HepG2 (cell line): ENCODE data around the gene ZNF514. TPM values are rescaled to one million over a fixed set of nuclear protein-coding genes. Genes with fewer than 3 reads are reported as not detected.

ENCODE experiments used
- CAMTA2 ChIP-seq: sonication (generic); formaldehyde crosslinking; IDR thresholded peaks from 2 replicates; pipeline ENCODE4 v1.4.0; 2020; ENCODE audit warnings: mild to moderate bottlenecking, missing genetic modification reagents, borderline replicate concordance
- CHD4 ChIP-seq: fragments of 200-600 bp; sonication (generic); IDR thresholded peaks from 2 replicates; pipeline ENCODE4 v1.7.0; 2017; ENCODE audit warnings: mild to moderate bottlenecking, low read length, borderline replicate concordance
- GTF3A ChIP-seq: sonication (generic); formaldehyde crosslinking; conservative IDR thresholded peaks from 2 replicates; pipeline ENCODE4 v1.4.0; 2020; ENCODE audit warnings: mild to moderate bottlenecking, missing genetic modification reagents
- HHEX ChIP-seq: IDR thresholded peaks from 2 replicates; pipeline ENCODE4 v1.6.1; 2016; ENCODE audit warnings: control low read depth
- HNRNPLL ChIP-seq: fragments of 200-400 bp; formaldehyde crosslinking; IDR thresholded peaks from 2 replicates; pipeline ENCODE4 v1.6.1; 2017; ENCODE audit warnings: mild to moderate bottlenecking, low read depth, low read length; ENCODE audit not compliant: poor library complexity, severe bottlenecking
- HOXA7 ChIP-seq: sonication (generic); formaldehyde crosslinking; IDR thresholded peaks from 2 replicates; pipeline ENCODE4 v1.8.1; 2022; ENCODE audit warnings: mild to moderate bottlenecking, missing genetic modification reagents, moderate library complexity
- MBD4 ChIP-seq: IDR thresholded peaks from 2 replicates; pipeline ENCODE4 v1.6.1; 2012; ENCODE audit warnings: low read length, inconsistent platforms, borderline replicate concordance
- NRL ChIP-seq: sonication (generic); formaldehyde crosslinking; IDR thresholded peaks from 2 replicates; pipeline ENCODE4 v1.5.0; 2020; ENCODE audit warnings: missing genetic modification reagents, mild to moderate bottlenecking, moderate library complexity, borderline replicate concordance
- POLR2A ChIP-seq, 2 experiments: IDR thresholded peaks; 2 replicates each; pipeline ENCODE4 v1.6.1; 2011; ENCODE audit warnings: low read depth in 2 of 2, low read length in 2 of 2, mild to moderate bottlenecking in 1 of 2, moderate library complexity in 1 of 2; ENCODE audit not compliant: insufficient read depth in 1 of 2
- SUZ12 ChIP-seq: fragments of 150-350 bp; IDR thresholded peaks from 2 replicates; pipeline ENCODE4 v1.6.1; 2014; ENCODE audit warnings: low read depth, low read length
- TBL1XR1 ChIP-seq: fragments of 150-350 bp; IDR thresholded peaks from 2 replicates; pipeline ENCODE4 v1.6.1; 2014; ENCODE audit warnings: borderline replicate concordance, low read length; ENCODE audit not compliant: partially characterized antibody
- ZBTB20 ChIP-seq: sonication (generic); formaldehyde crosslinking; IDR thresholded peaks from 2 replicates; pipeline ENCODE4 v1.8.1; 2023; ENCODE audit warnings: missing genetic modification reagents, low read depth, mild to moderate bottlenecking, borderline replicate concordance
- ZNF263 ChIP-seq: sonication (generic); formaldehyde crosslinking; IDR thresholded peaks from 2 replicates; pipeline ENCODE4 v1.4.0; 2020; ENCODE audit warnings: missing genetic modification reagents
- ZNF3 ChIP-seq: IDR thresholded peaks from 2 replicates; pipeline ENCODE4 v1.7.0; 2017; ENCODE audit warnings: inconsistent platforms
- ZNF460 ChIP-seq: sonication (generic); formaldehyde crosslinking; IDR thresholded peaks from 2 replicates; pipeline ENCODE4 v1.5.1; 2020; ENCODE audit warnings: missing genetic modification reagents, mild to moderate bottlenecking, borderline replicate concordance
- ZNF629 ChIP-seq: sonication (generic); formaldehyde crosslinking; conservative IDR thresholded peaks from 2 replicates; pipeline ENCODE4 v1.5.0; 2020; ENCODE audit warnings: missing genetic modification reagents
- ZNF772 ChIP-seq: sonication (generic); formaldehyde crosslinking; IDR thresholded peaks from 2 replicates; pipeline ENCODE4 v1.5.0; 2020; ENCODE audit warnings: mild to moderate bottlenecking, missing genetic modification reagents
- ZNF792 ChIP-seq: IDR thresholded peaks from 2 replicates; pipeline ENCODE4 v1.6.1; 2016
- polyA plus RNA-seq, 8 experiments: library from polyadenylated mRNA; depleted of rRNA in 3 of 8; stranded (reverse) in 7 of 8; unstranded in 1 of 8; fragments of >200 nt; fragmentation: Illumina TruSeq in 4 of 8; extraction: Trizol in 4 of 8; gene quantifications; 2 replicates each; pipeline versions ENCODE4 v1.2.1 to v1.2.3, GENCODE V29; 2011 to 2016; ENCODE audit warnings: low read depth in 4 of 8, missing spikeins in 1 of 8, mixed read lengths in 1 of 8; ENCODE audit not compliant: insufficient read depth in 1 of 8
- total RNA-seq, 5 experiments: library from RNA; depleted of rRNA; stranded (reverse); fragments of >200 nt; fragmentation: Illumina TruSeq; extraction: Trizol; gene quantifications; 2 replicates each; pipeline ENCODE4 v1.2.3, GENCODE V29; 2016; ENCODE audit warnings: low read depth in 1 of 5
- TF ChIP-seq, protein P1 (sequence below): sonication (generic); formaldehyde crosslinking; IDR thresholded peaks from 2 replicates; pipeline ENCODE4 v1.4.0; 2020; ENCODE audit warnings: missing genetic modification reagents
- TF ChIP-seq, protein P2 (sequence below): sonication (generic); formaldehyde crosslinking; IDR thresholded peaks from 2 replicates; pipeline ENCODE4 v1.5.0; 2020; ENCODE audit warnings: mild to moderate bottlenecking, missing genetic modification reagents
- TF ChIP-seq, protein P3 (sequence below): sonication (generic); formaldehyde crosslinking; IDR thresholded peaks from 2 replicates; pipeline ENCODE4 v1.9.0; 2021; ENCODE audit warnings: missing genetic modification reagents, mild to moderate bottlenecking, borderline replicate concordance
- TF ChIP-seq, protein P4 (sequence below): sonication (generic); formaldehyde crosslinking; IDR thresholded peaks from 2 replicates; pipeline ENCODE4 v1.8.0; 2022; ENCODE audit warnings: low read depth, missing genetic modification reagents
- TF ChIP-seq, protein P5 (sequence below): sonication (generic); formaldehyde crosslinking; IDR thresholded peaks from 2 replicates; pipeline ENCODE4 v1.4.0; 2020; ENCODE audit warnings: missing genetic modification reagents, mild to moderate bottlenecking, borderline replicate concordance
- TF ChIP-seq, protein P6 (sequence below): sonication (generic); formaldehyde crosslinking; IDR thresholded peaks from 2 replicates; pipeline ENCODE4 v1.5.0; 2020; ENCODE audit warnings: missing genetic modification reagents, mild to moderate bottlenecking, borderline replicate concordance

The ZNF514 gene
- total and polyA plus RNA-seq, 2 of the 13 experiments (the other 11 are each of a cell fraction or from before 2014, with no cell fraction given) = 15.2 to 18.7 TPM

DNA sequence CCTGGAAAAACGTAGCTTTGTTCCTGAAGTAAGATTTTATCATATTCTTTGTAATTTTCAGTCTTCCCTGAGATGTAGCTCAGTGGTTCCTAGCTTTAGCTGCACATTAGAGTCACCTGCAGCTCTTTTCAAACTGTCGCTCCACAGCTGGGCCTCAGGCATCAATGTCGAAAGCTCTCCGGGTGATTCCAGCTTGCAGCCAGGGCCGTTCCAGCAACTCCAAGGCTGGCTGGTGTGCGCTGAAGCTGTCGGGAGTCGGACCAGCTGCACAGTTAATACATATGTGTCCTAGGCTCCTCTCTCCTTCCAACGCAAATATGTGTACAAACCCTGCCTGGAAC is 5.4 kb upstream of the ZNF514 start (continued):
- no peak for TF ChIP-seq ZNF263 (CRISPR knock-in tag)
- TF ChIP-seq ZNF3 (CRISPR knock-in tag) = no peak
- TF ChIP-seq CAMTA2 (CRISPR knock-in tag) = no peak
- 0 out of 2 replicates have a peak, but pooled peaks have one; percentile 8 for TF ChIP-seq HHEX (CRISPR knock-in tag)
- TF ChIP-seq POLR2A (IDR thresholded peaks at IDR 0.05; ENCODE audit: insufficient read depth in 1 of 2, low read depth in 2 of 2, low read length in 2 of 2) = no peak
- TF ChIP-seq ZNF792 (CRISPR knock-in tag) = no peak
- TF ChIP-seq MBD4 = no peak
- TF ChIP-seq GTF3A (CRISPR knock-in tag) = no peak
- TF ChIP-seq, protein P1, sequence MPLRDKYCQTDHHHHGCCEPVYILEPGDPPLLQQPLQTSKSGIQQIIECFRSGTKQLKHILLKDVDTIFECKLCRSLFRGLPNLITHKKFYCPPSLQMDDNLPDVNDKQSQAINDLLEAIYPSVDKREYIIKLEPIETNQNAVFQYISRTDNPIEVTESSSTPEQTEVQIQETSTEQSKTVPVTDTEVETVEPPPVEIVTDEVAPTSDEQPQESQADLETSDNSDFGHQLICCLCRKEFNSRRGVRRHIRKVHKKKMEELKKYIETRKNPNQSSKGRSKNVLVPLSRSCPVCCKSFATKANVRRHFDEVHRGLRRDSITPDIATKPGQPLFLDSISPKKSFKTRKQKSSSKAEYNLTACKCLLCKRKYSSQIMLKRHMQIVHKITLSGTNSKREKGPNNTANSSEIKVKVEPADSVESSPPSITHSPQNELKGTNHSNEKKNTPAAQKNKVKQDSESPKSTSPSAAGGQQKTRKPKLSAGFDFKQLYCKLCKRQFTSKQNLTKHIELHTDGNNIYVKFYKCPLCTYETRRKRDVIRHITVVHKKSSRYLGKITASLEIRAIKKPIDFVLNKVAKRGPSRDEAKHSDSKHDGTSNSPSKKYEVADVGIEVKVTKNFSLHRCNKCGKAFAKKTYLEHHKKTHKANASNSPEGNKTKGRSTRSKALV (CRISPR knock-in tag) = peak; percentile 37; the same call in 1 of the 2 replicates
- TF ChIP-seq, protein P2, sequence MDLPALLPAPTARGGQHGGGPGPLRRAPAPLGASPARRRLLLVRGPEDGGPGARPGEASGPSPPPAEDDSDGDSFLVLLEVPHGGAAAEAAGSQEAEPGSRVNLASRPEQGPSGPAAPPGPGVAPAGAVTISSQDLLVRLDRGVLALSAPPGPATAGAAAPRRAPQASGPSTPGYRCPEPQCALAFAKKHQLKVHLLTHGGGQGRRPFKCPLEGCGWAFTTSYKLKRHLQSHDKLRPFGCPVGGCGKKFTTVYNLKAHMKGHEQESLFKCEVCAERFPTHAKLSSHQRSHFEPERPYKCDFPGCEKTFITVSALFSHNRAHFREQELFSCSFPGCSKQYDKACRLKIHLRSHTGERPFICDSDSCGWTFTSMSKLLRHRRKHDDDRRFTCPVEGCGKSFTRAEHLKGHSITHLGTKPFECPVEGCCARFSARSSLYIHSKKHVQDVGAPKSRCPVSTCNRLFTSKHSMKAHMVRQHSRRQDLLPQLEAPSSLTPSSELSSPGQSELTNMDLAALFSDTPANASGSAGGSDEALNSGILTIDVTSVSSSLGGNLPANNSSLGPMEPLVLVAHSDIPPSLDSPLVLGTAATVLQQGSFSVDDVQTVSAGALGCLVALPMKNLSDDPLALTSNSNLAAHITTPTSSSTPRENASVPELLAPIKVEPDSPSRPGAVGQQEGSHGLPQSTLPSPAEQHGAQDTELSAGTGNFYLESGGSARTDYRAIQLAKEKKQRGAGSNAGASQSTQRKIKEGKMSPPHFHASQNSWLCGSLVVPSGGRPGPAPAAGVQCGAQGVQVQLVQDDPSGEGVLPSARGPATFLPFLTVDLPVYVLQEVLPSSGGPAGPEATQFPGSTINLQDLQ (CRISPR knock-in tag) = no peak; the same call in 1 of the 2 replicates
- TF ChIP-seq ZNF629 (CRISPR knock-in tag) = no peak
- TF ChIP-seq, protein P3, sequence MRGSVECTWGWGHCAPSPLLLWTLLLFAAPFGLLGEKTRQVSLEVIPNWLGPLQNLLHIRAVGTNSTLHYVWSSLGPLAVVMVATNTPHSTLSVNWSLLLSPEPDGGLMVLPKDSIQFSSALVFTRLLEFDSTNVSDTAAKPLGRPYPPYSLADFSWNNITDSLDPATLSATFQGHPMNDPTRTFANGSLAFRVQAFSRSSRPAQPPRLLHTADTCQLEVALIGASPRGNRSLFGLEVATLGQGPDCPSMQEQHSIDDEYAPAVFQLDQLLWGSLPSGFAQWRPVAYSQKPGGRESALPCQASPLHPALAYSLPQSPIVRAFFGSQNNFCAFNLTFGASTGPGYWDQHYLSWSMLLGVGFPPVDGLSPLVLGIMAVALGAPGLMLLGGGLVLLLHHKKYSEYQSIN = no peak
- TF ChIP-seq CHD4 = no peak
- no peak for TF ChIP-seq HOXA7 (CRISPR knock-in tag)
- no peak for TF ChIP-seq ZNF460 (CRISPR knock-in tag)
- TF ChIP-seq, protein P4, sequence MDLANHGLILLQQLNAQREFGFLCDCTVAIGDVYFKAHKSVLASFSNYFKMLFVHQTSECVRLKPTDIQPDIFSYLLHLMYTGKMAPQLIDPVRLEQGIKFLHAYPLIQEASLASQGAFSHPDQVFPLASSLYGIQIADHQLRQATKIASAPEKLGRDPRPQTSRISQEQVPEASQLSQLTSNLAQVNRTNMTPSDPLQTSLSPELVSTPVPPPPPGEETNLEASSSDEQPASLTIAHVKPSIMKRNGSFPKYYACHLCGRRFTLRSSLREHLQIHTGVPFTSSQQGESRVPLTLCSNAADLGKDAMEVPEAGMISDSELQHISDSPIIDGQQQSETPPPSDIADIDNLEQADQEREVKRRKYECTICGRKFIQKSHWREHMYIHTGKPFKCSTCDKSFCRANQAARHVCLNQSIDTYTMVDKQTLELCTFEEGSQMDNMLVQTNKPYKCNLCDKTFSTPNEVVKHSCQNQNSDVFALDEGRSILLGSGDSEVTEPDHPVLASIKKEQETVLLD (CRISPR knock-in tag) = no peak
- no peak for TF ChIP-seq NRL (CRISPR knock-in tag)
- TF ChIP-seq SUZ12 = no peak
- no peak for TF ChIP-seq ZBTB20 (CRISPR knock-in tag)
- TF ChIP-seq HNRNPLL = no peak
- no peak for TF ChIP-seq ZNF772 (CRISPR knock-in tag)
- TF ChIP-seq, protein P5, sequence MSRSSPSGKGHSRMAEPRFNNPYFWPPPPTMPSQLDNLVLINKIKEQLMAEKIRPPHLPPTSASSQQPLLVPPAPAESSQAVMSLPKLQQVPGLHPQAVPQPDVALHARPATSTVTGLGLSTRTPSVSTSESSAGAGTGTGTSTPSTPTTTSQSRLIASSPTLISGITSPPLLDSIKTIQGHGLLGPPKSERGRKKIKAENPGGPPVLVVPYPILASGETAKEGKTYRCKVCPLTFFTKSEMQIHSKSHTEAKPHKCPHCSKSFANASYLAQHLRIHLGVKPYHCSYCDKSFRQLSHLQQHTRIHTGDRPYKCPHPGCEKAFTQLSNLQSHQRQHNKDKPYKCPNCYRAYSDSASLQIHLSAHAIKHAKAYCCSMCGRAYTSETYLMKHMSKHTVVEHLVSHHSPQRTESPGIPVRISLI (CRISPR knock-in tag) = no peak
- no peak for TF ChIP-seq TBL1XR1
- TF ChIP-seq, protein P6, sequence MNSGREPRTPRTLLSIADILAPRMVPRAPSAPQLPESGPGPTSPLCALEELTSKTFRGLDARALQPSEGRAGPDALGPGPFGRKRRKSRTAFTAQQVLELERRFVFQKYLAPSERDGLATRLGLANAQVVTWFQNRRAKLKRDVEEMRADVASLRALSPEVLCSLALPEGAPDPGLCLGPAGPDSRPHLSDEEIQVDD (CRISPR knock-in tag) = no peak
